ENCODE data around the gene UGT1A4.

DNA sequence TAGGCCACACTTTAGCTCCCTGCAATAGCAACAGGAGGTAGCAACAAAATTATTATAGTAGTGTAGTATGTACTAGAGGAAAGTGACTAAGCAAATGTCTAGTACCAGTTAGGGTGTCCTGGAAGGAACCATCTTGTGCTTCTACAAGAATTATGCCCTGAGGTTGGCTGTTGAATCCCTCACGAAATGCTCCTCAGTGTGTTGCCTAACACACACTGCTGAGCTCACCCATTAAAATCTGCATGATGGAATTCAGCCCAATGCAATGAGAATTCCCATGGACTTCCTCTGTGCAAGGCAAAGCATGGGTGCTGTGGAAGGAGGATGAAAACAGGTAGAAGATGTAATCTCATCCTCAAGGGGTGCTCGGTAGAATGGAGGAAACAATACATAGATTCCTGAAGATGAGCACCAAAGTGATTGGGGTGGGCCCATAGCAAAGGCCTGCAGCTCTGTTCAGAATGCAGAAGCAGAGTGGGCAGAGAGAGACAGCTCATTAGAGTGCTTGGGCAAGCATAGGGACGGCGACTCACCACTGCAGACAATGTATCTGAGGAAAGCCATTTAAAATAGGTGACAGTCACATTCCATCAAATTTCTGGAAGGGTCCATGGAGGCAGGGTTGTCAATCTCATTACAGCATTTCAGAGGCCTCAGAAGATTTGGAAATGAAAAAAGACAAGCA lies 38.0 kb upstream of the UGT1A4 start:
- TF ChIP-seq, protein P1, sequence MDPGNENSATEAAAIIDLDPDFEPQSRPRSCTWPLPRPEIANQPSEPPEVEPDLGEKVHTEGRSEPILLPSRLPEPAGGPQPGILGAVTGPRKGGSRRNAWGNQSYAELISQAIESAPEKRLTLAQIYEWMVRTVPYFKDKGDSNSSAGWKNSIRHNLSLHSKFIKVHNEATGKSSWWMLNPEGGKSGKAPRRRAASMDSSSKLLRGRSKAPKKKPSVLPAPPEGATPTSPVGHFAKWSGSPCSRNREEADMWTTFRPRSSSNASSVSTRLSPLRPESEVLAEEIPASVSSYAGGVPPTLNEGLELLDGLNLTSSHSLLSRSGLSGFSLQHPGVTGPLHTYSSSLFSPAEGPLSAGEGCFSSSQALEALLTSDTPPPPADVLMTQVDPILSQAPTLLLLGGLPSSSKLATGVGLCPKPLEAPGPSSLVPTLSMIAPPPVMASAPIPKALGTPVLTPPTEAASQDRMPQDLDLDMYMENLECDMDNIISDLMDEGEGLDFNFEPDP (CRISPR knock-in tag; IDR thresholded peaks at IDR 0.05), result no peak
- TF ChIP-seq SIN3A (IDR thresholded peaks at IDR 0.05; ENCODE audit: borderline replicate concordance in 2 of 2, control insufficient read depth in 1 of 2, low read depth in 2 of 2, low read length in 2 of 2) (no peak), POLR2B (IDR thresholded peaks at IDR 0.05; ENCODE audit: low read depth, partially characterized antibody) (no peak), EWSR1 (IDR thresholded peaks at IDR 0.05; ENCODE audit: borderline replicate concordance, low read depth, partially characterized antibody) (no peak), RNF2 (IDR thresholded peaks at IDR 0.05) (no peak), GABPA (tag; conservative IDR thresholded peaks at IDR 0.05; ENCODE audit: low read depth) (no peak), CBFB (CRISPR knock-in tag; IDR thresholded peaks at IDR 0.05) (no peak), ZNF232 (CRISPR knock-in tag; IDR thresholded peaks at IDR 0.05) (no peak), NCOA2 (IDR thresholded peaks at IDR 0.05; ENCODE audit: partially characterized antibody in 2 of 2) (no peak)
- TF ChIP-seq, protein P2, sequence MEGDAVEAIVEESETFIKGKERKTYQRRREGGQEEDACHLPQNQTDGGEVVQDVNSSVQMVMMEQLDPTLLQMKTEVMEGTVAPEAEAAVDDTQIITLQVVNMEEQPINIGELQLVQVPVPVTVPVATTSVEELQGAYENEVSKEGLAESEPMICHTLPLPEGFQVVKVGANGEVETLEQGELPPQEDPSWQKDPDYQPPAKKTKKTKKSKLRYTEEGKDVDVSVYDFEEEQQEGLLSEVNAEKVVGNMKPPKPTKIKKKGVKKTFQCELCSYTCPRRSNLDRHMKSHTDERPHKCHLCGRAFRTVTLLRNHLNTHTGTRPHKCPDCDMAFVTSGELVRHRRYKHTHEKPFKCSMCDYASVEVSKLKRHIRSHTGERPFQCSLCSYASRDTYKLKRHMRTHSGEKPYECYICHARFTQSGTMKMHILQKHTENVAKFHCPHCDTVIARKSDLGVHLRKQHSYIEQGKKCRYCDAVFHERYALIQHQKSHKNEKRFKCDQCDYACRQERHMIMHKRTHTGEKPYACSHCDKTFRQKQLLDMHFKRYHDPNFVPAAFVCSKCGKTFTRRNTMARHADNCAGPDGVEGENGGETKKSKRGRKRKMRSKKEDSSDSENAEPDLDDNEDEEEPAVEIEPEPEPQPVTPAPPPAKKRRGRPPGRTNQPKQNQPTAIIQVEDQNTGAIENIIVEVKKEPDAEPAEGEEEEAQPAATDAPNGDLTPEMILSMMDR (IDR thresholded peaks at IDR 0.05 in 2 of 3, conservative IDR thresholded peaks at IDR 0.05 in 1 of 3; ENCODE audit: insufficient read depth in 2 of 3, low read depth in 1 of 3, low read length in 3 of 3), result no peak
- TF ChIP-seq, protein P3, sequence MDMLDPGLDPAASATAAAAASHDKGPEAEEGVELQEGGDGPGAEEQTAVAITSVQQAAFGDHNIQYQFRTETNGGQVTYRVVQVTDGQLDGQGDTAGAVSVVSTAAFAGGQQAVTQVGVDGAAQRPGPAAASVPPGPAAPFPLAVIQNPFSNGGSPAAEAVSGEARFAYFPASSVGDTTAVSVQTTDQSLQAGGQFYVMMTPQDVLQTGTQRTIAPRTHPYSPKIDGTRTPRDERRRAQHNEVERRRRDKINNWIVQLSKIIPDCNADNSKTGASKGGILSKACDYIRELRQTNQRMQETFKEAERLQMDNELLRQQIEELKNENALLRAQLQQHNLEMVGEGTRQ (CRISPR knock-in tag; IDR thresholded peaks at IDR 0.05), result no peak
- TF ChIP-seq, protein P4, sequence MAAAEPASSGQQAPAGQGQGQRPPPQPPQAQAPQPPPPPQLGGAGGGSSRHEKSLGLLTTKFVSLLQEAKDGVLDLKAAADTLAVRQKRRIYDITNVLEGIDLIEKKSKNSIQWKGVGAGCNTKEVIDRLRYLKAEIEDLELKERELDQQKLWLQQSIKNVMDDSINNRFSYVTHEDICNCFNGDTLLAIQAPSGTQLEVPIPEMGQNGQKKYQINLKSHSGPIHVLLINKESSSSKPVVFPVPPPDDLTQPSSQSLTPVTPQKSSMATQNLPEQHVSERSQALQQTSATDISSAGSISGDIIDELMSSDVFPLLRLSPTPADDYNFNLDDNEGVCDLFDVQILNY (CRISPR knock-in tag; IDR thresholded peaks at IDR 0.05), result no peak
- TF ChIP-seq, protein P5, sequence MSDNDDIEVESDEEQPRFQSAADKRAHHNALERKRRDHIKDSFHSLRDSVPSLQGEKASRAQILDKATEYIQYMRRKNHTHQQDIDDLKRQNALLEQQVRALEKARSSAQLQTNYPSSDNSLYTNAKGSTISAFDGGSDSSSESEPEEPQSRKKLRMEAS (CRISPR knock-in tag; IDR thresholded peaks at IDR 0.05), result no peak
- TF ChIP-seq, protein P6, sequence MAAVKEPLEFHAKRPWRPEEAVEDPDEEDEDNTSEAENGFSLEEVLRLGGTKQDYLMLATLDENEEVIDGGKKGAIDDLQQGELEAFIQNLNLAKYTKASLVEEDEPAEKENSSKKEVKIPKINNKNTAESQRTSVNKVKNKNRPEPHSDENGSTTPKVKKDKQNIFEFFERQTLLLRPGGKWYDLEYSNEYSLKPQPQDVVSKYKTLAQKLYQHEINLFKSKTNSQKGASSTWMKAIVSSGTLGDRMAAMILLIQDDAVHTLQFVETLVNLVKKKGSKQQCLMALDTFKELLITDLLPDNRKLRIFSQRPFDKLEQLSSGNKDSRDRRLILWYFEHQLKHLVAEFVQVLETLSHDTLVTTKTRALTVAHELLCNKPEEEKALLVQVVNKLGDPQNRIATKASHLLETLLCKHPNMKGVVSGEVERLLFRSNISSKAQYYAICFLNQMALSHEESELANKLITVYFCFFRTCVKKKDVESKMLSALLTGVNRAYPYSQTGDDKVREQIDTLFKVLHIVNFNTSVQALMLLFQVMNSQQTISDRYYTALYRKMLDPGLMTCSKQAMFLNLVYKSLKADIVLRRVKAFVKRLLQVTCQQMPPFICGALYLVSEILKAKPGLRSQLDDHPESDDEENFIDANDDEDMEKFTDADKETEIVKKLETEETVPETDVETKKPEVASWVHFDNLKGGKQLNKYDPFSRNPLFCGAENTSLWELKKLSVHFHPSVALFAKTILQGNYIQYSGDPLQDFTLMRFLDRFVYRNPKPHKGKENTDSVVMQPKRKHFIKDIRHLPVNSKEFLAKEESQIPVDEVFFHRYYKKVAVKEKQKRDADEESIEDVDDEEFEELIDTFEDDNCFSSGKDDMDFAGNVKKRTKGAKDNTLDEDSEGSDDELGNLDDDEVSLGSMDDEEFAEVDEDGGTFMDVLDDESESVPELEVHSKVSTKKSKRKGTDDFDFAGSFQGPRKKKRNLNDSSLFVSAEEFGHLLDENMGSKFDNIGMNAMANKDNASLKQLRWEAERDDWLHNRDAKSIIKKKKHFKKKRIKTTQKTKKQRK (IDR thresholded peaks at IDR 0.05; ENCODE audit: borderline replicate concordance, low read depth, low read length), result no peak

All from K562 (cell line).